Esophagus muscularis mucosa (tissue), 4 donors: ENCODE measurements around the gene SNURF. TPM values are rescaled to one million over a fixed set of nuclear protein-coding genes. Genes with fewer than 3 reads are reported as not detected.

Experiments used
- DNase-seq: peaks from one replicate; pipeline ENCODE4 v3.0.0-alpha.2; 2017; ENCODE audit errors: extremely low spot score
- H3K27ac ChIP-seq, 4 donors: fragments of 200-600 bp; sonication (generic); replicated peaks in 1 of 4; 1 replicate in 3 of 4; 2 replicates in 1 of 4; pipeline ENCODE4 v1.5.1; 2016 to 2019; ENCODE audit warnings: mild to moderate bottlenecking in 1 of 4
- H3K27me3 ChIP-seq, 4 donors: fragments of 200-600 bp; sonication (generic); one replicate each; pipeline versions ENCODE4 v1.5.1 to v1.6.0; 2016 to 2019
- H3K36me3 ChIP-seq, 4 donors: fragments of 200-600 bp; sonication (generic); one replicate each; pipeline ENCODE4 v1.5.1; 2016 to 2019
- H3K4me1 ChIP-seq, 4 donors: fragments of 200-600 bp; sonication (generic); one replicate each; pipeline ENCODE4 v1.5.1; 2016 to 2019
- H3K4me3 ChIP-seq, 4 donors: fragments of 200-600 bp; sonication (generic); 1 replicate in 2 of 4; 2 replicates in 2 of 4; pipeline ENCODE4 v1.5.1; 2016 to 2019; ENCODE audit warnings: mild to moderate bottlenecking in 4 of 4, moderate library complexity in 1 of 4
- H3K9me3 ChIP-seq, 4 donors: fragments of 200-600 bp; sonication (generic); 1 replicate in 3 of 4; 2 replicates in 1 of 4; pipeline ENCODE4 v1.5.1; 2016 to 2019
- CTCF ChIP-seq, 3 experiments: fragments of 200-600 bp in 2 of 3; fragments of 450-650 bp in 1 of 3; sonication (generic) in 2 of 3; IDR thresholded peaks; one replicate each; pipeline ENCODE4 v1.5.1; 2017 to 2019; ENCODE audit warnings: antibody characterized with exemption in 3 of 3, mild to moderate bottlenecking in 2 of 3, moderate library complexity in 1 of 3
- POLR2A ChIP-seq: fragments of 450-650 bp; IDR thresholded peaks from one replicate; pipeline ENCODE4 v1.6.1; 2017; ENCODE audit warnings: antibody characterized with exemption, moderate library complexity, mild to moderate bottlenecking, low read depth
- WGBS: methylation state at CpG from one replicate; pipeline ENCODE4 v1.1.5; 2018; 5-methylcytosine and 5-hydroxymethylcytosine counted together
- intact Hi-C: fragments of 100-400 bp; cut with DNase I; formaldehyde crosslinking; loops from one replicate; pipeline ENCODE4 v1.15.1; 2023
- small RNA-seq, 3 donors: library from RNA; depleted of rRNA; stranded (forward); fragments of <200 nt; gene quantifications; one replicate each; pipeline ENCODE3, GENCODE V24; 2016
- total RNA-seq, 4 donors: library from RNA; depleted of rRNA; stranded (reverse); fragments of >200 nt; gene quantifications; one replicate each; pipeline versions ENCODE4 v1.1.0 to v1.2.1, GENCODE V29; 2016

SNURF gene
- total RNA-seq, 4 donors from 2014 or later, result 1.9 to 8.3 (median 5.5) TPM

- WGBS, result 96% methylated on average over 7 of the region's 7 CpGs
- intact Hi-C loops, result no loop called here
- Histone ChIP-seq H3K9me3 (peaks cover 0 to 55% (median 24%) of the 10 kb centered on the region in 4 donors), H3K36me3 (peaks cover 51 to 76% (median 62%) of the 10 kb centered on the region in 4 donors), H3K4me1 (peaks cover 0 to 6% (median 0%) of the 10 kb centered on the region in 4 donors), H3K27ac (no peak overlapping the region), H3K4me3 (no peak overlapping the region), H3K27me3 (no peaks in the 10 kb centered on the region)
- DNase-seq, result no peak
- TF ChIP-seq POLR2A (no peak), CTCF (IDR thresholded peaks at IDR 0.05) (no peak)
Observed at GRCh38 chr15:24985224-24985623, 30.4 kb downstream of the SNURF start.

GRCh38 chr15:24986653-24987052 lies 31.9 kb downstream of the SNURF start:
- WGBS, result 88% methylated on average over 6 of the region's 6 CpGs
- Histone ChIP-seq H3K9me3 (peaks cover 0 to 52% (median 27%) of the 10 kb centered on the region in 4 donors), H3K36me3 (peaks cover 38 to 68% (median 52%) of the 10 kb centered on the region in 4 donors)

More at GRCh38 chr15:24986653-24987052, 31.9 kb downstream of the SNURF start:
- H3K4me3 ChIP-seq, result no peak overlapping the region
- no peaks in the 10 kb centered on the region for H3K27me3 ChIP-seq
- H3K27ac ChIP-seq, result no peak overlapping the region
- peaks cover 0 to 6% (median 0%) of the 10 kb centered on the region in 4 donors for H3K4me1 ChIP-seq
- intact Hi-C loops, result no loop called here
- no peak for DNase-seq
- no peak for TF ChIP-seq CTCF (IDR thresholded peaks at IDR 0.05)

Small RNAs within 50 kb of the gene (small RNA-seq; reads per million reads assigned to genes)
- gene AC090602.1 (0 reads per million in 3 donors), gene AC124312.4 (0 reads per million in 3 donors), gene AC124312.5 (0 reads per million in 3 donors)

Other genes starting within 250 kb of the SNURF start
- gene SNRPN, start within 50 bp of the SNURF start, total RNA-seq, result 100 to 1,000 TPM in 2 of 4 donors, 10 to 100 TPM in 2; 86.4 to 107 (median 100) TPM